Urinary bladder (tissue), 4 donors: Measurements from ENCODE around the gene NNT. TPM values are rescaled to one million over a fixed set of nuclear protein-coding genes. Genes with fewer than 3 reads are reported as not detected.
"Not testable (repeated sequence)": the region's sequence is repeated elsewhere in the genome, so short reads cannot be mapped to it uniquely, and the experiment has no call there.

Experiments
- DNase-seq: peaks from one replicate; pipeline ENCODE4 v3.0.0-alpha.2; 2015; ENCODE audit errors: extremely low spot score
- H3K27ac ChIP-seq: one replicate; pipeline ENCODE4 v1.5.1; 2013; ENCODE audit warnings: low read depth, mild to moderate bottlenecking, moderate library complexity
- H3K36me3 ChIP-seq: one replicate; pipeline ENCODE4 v1.6.1; 2013; ENCODE audit warnings: mild to moderate bottlenecking, moderate library complexity; ENCODE audit not compliant: insufficient read depth
- H3K4me1 ChIP-seq: one replicate; pipeline ENCODE4 v1.6.1; 2013; ENCODE audit warnings: mild to moderate bottlenecking, moderate library complexity; ENCODE audit not compliant: insufficient read depth
- H3K4me3 ChIP-seq: one replicate; pipeline ENCODE4 v1.5.1; 2013; ENCODE audit warnings: low read depth, low read length
- WGBS: extraction: QIAGEN DNeasy Blood & Tissue Kit; methylation state at CpG from one replicate; pipeline ENCODE4 v1.1.7; 2013; 5-methylcytosine and 5-hydroxymethylcytosine counted together
- polyA plus RNA-seq: library from polyadenylated mRNA; stranded (reverse); fragments of 200-250 nt; gene quantifications from one replicate; pipeline ENCODE4 v1.2.3, GENCODE V29; 2013
- total RNA-seq: library from RNA; depleted of rRNA; stranded (reverse); fragments of >200 nt; gene quantifications from one replicate; pipeline ENCODE4 v1.2.3, GENCODE V29; 2014
- donor health status: healthy with polysubstance abuse.
- donor health status: healthy.

Gene NNT
- total and polyA plus RNA-seq, 2 donors = 34.6 to 118 TPM

DNA sequence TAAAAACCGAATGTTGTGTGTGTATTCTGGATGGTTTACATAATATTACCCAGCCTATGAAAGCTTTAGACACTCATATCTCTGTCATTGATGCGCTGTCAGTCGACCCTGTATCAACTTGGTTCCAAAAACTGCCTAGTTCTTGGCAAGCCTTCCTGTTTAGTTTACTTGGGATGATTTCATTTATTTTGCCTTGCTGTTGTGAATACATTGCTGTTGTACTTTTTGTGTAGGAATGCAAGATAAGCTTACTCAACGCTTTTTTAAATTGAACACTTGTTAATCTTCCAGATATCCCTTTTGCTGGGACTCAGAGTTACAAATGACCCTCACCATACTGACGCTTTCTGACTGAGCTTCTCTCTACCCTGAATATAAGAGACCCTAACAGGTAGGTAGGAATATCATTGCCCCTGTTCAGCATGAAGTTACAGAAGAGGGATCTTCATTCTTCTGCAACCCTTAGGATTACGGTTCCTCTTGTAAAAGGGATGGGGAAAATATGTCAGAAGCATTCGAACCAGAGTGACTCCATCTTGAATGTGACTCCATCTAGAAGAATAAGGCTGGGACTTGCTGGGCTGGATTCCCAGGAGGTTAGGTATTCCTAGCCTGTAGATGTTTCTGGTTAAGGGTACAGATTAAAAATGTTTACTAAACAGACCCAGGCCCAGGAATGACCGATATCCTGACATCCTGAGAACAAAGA lies 32.4 kb upstream of the NNT start:
- no peak overlapping the region for H3K27ac ChIP-seq
- no peak overlapping the region for H3K4me3 ChIP-seq
- no peak for DNase-seq
- no peaks in the 10 kb centered on the region for H3K36me3 ChIP-seq
- 74% methylated on average over 8 of the region's 8 CpGs for WGBS
- no peaks in the 10 kb centered on the region for H3K4me1 ChIP-seq

DNA sequence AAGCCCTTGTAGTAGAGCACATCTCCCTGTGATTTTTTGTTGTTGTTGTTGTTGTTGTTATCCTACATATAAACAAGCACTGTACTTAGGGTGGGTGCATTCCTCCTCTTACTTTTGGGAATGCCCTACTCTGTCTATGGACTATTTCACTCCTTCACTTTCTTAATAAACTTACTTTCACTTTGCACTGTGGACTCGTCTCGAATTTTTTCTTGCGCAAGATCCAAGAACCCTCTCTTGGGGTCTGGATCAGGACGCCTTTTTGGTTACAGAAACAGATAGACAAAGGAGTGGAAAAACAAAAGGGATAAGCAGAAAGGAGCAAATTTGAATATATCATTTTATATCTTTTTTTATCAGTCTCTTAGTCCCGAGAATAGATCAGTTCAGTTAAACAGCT lies 31.7 kb upstream of the NNT start:
- Histone ChIP-seq H3K4me1 (no peaks in the 10 kb centered on the region), H3K27ac (no peak overlapping the region), H3K36me3 (no peaks in the 10 kb centered on the region), H3K4me3 (no peak overlapping the region)
- DNase-seq = no peak
- WGBS = 45% methylated on average over 5 of the region's 5 CpGs

DNA sequence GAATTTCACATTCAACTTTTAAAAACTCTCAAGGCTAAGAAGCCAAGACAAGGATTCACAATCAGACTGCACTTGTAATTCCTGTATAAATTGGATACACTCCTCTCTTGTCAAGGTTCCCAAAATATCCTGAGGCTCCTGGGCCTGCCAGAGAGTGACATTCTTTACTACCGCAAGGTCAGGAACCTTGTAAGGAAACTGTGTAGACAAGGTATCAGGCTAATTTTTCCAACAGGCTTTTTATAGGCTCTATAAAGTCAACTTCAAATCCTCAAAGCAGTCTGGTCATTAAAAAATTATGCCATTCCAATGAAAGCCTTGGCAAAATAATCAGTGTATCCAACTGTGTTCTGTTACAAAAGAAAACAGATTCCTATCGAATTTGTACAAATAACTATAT lies 30.6 kb upstream of the NNT start:
- DNase-seq = no peak
- H3K4me3 ChIP-seq = no peak overlapping the region
- H3K36me3 ChIP-seq = no peaks in the 10 kb centered on the region
- 30% methylated on average over 2 of the region's 2 CpGs for WGBS
- no peak overlapping the region for H3K27ac ChIP-seq
- no peaks in the 10 kb centered on the region for H3K4me1 ChIP-seq

DNA sequence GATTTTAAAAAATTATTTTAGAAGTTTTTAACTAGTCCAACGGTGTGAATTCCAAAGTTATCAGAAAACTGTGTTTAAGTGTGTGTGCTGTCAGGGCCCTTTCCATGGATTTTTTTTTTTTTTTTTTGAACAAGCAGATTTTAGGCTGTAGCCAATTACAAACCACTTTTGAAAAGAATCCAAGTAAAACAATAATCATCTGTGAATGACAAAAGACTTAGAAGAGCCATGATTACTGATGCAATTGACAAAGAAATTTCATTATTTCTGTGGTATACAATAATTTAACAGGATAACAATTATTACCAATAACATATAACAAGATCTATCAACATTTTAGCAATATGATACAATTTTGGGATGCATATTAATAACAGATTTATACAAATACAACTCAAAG lies 29.9 kb upstream of the NNT start:
- Histone ChIP-seq H3K4me1 (no peaks in the 10 kb centered on the region), H3K27ac (no peak overlapping the region), H3K36me3 (no peaks in the 10 kb centered on the region), H3K4me3 (no peak overlapping the region)
- DNase-seq = no peak
- WGBS = 46% methylated on average over 1 of the region's 1 CpG

DNA sequence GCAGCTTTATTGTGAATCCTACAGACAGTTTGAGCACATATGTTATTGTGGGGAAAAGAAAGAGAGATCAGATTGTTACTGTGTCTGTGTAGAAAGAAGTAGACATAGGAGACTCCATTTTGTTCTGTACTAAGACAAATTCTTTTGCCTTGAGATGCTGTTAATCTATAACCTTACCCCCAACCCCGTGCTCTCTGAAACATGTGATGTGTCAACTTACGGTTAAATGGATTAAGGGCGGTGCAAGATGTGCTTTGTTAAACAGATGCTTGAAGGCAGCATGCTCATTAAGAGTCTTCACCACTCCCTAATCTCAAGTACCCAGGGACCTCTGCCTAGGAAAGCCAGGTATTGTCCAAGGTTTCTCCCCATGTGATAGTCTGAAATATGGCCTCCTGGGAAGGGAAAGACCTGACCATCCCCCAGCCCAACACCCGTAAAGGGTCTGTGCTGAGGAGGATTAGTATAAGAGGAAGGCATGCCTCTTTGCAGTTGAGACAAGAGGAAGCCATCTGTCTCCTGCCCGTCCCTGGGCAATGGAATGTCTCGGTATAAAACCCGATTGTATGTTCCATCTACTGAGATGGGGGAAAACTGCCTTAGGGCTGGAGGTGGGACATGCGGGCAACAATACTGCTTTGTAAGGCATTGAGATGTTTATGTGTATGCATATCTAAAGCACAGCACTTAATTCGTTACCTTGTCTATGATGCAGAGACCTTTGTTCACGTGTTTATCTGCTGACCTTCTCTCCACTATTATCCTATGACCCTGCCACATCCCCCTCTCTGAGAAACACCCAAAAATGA lies 22.4 kb upstream of the NNT start:
- WGBS = 87% methylated on average over 10 of the region's 10 CpGs

DNA sequence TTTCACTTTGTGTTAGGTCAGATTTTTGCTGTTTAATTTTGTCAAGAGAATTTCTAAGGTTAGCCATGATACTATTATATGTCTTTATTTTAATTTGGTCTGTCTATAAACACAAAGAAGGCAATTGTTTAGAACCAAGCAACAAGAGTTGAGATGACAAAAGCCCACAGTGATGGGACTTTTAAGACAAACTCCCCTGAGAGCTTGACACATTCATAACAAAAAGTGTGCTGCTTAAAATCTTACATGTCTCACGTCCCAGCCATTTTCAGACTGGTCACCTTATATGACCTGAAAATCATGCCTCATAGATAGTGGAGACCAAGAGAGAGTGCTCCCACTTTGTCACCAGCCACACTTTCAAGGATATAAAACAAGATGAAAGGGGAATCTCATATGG lies 21.6 kb upstream of the NNT start:
- Histone ChIP-seq H3K27ac (no peak overlapping the region), H3K4me3 (no peak overlapping the region), H3K4me1 (no peaks in the 10 kb centered on the region), H3K36me3 (no peaks in the 10 kb centered on the region)
- 48% methylated on average over 1 of the region's 1 CpG for WGBS
- no peak for DNase-seq

More for the DNA sequence above, 22.4 kb upstream of the NNT start:
- H3K4me3 ChIP-seq, H3K36me3 ChIP-seq, H3K4me1 ChIP-seq, DNase-seq, H3K27ac ChIP-seq: not testable (repeated sequence)

DNA sequence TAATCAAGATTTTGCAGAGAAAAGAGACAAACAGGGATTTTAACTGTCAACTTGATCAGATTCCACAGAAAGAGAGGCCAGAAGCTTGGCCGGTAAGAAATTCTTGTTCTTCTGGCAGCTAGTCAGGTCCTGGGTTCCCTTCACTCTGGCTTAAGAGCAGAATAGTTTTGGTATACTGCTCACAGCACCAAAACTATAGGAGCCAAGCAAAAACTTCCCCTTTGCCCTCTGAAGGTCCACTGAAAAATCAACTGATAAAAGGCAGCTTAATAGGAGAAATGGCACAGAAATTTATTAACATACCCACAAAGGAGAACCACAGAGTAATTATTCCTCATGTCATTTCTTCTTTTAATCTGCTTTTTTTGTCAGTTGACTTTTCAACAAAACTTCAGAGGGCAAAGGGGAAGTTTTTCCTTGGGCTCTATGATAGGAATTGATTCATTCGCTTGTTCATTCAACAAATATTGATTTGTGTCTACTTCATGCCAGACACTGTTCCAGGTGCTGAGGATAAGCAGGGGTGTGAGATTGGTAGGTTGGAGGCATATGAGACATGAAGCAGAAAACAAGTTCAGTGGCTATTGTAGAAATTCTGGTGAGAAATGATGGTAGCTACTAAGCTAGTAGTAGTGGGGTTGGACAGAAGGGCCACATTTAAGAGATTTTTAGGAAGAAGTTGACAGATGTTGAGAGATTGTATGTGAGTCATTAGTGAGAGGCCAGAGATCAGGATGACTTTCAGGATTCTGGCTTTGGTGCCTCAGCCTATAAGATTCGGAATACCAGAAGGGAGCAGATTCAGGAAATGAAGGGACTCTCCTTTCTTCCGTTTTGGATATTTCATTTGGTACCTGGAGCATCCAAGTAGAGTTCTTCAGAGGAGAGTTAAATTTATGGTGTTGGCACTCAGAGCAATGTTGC lies 20.6 kb upstream of the NNT start:
- H3K27ac ChIP-seq = no peak overlapping the region
- no peaks in the 10 kb centered on the region for H3K36me3 ChIP-seq
- H3K4me1 ChIP-seq = no peaks in the 10 kb centered on the region
- 74% methylated on average over 4 of the region's 4 CpGs for WGBS
- no peak for DNase-seq
- H3K4me3 ChIP-seq = no peak overlapping the region

DNA sequence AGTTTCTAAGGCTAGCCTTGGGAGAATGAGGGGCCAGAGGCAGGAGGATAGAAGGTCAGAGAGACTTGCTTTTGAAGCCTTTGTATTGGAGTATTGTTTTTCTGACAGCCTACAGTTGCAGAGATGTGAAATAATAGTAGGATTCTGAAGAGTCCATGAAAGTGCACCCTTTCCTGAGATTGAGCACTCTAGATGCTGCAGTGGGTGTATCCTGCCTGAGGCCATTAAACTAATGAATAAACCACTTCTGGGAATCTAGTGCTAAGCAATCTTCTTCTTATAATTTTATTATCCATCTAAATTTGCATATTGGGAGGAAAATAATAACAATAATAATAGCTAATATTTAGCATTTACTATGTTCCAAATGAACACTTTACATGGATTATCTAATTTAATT lies 19.3 kb upstream of the NNT start:
- DNase-seq = no peak
- H3K27ac ChIP-seq = no peak overlapping the region
- no peaks in the 10 kb centered on the region for H3K4me1 ChIP-seq
- H3K4me3 ChIP-seq = no peak overlapping the region
- no peaks in the 10 kb centered on the region for H3K36me3 ChIP-seq

DNA sequence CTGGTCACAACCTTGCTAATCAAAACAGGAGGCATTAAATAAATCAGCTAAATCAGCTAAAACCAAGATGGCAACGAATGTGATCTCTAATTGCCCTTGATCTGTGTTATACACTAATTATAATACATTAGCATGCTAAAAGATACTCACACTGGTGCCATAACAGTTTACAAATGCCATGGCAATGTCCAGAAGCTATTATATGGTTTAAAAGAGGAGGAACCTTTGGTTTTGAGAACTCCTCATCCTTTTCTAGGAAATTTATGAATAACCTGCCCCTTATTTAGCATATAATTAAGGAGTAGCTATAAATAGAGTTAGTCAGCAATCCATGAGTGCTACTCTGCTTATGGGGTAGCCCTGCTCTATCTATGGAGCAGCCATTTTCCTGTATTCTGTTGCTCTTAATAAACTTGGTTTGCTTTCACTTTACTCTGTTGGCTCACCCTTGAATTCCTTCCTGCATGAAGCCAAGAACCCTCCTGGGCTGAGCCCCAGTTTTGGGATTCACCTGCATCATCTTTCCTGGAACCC lies 18.7 kb upstream of the NNT start:
- Histone ChIP-seq H3K4me1 (no peaks in the 10 kb centered on the region), H3K36me3 (no peaks in the 10 kb centered on the region), H3K27ac (no peak overlapping the region), H3K4me3 (no peak overlapping the region)
- WGBS = 94% methylated on average over 1 of the region's 1 CpG
- no peak for DNase-seq

DNA sequence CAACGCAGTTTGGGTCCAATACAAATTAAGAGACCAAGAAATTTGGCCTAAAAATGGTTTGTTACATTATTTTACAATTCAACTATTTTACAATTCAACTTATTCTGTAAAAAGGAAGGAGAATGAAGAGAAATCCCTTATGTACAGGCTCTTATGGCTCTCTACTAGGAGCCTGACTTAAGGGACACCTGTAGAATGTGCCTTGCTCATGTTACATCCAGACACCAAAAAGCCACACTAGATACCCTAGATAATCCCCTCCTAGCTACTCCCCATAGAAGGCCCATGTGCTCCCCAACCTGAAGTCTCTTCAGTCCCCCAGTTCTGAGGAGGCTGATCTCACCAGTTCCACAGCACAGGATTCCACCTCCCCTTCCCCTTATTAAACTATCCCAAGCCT lies 14.1 kb upstream of the NNT start:
- 47% methylated on average over 1 of the region's 1 CpG for WGBS
- no peak for DNase-seq
- H3K27ac ChIP-seq = no peak overlapping the region
- no peaks in the 10 kb centered on the region for H3K36me3 ChIP-seq
- no peaks in the 10 kb centered on the region for H3K4me1 ChIP-seq
- H3K4me3 ChIP-seq = no peak overlapping the region

DNA sequence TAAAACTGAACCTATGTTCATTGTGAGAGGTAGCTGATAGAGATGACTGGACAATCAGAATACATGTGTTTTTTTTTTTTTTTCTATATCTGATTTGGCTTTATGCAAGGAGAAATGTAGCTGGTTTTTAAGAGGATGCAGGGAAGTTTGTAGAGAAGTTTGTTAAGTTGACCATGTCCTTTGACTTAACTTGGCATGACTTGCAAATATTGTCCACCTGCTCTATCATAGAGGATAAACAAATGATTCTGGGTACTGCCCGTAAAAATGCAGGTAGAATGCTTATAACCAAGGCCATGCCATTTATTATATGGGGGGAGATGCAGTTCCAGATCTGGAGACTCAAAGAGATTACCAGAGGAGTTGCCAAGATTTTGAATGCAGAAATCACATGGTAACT lies 13.7 kb upstream of the NNT start:
- DNase-seq = no peak
- no peak overlapping the region for H3K4me3 ChIP-seq
- 96% methylated on average over 1 of the region's 1 CpG for WGBS
- H3K4me1 ChIP-seq = no peaks in the 10 kb centered on the region
- H3K27ac ChIP-seq = no peak overlapping the region
- no peaks in the 10 kb centered on the region for H3K36me3 ChIP-seq

DNA sequence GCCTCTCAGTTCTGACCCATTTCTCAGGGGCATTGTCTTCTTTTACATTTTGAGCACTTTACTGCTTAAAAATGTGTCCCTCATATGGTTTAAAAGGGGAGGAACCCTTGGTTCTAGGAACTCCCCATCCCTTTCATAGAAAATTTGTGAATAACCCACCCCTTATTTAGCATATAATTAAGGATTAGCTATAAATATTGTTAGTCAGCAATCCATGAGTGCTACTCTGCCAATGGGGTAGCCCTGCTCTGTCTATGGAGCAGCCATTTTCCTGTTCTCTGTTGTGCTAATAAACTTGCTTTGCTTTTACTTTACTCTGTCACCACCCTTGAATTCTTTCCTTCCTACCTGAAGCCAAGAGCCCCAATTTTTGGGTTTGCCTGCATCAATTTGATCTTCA lies 12.3 kb upstream of the NNT start:
- Histone ChIP-seq H3K4me3 (no peak overlapping the region), H3K27ac (no peak overlapping the region), H3K4me1 (no peaks in the 10 kb centered on the region), H3K36me3 (no peaks in the 10 kb centered on the region)
- no peak for DNase-seq

DNA sequence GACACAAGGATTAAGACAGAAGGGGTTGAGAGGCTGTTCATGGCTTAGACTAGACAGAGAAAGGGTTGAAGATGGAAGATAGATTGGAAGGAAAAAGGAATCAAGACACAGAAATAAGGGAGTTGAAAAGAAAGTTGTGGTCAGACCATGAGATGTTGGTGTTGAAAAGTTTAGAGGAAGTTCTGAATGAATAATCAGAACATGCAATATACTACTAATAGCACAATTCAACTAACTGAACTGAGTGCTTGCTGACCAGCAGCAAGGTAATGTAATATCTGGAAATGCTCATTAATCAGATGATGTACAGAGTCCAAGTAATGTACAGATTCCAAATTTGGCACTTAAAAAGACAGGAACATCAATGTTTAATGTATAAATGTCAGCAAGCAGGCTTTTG lies 10.6 kb upstream of the NNT start:
- no peaks in the 10 kb centered on the region for H3K36me3 ChIP-seq
- no peak for DNase-seq
- no peaks in the 10 kb centered on the region for H3K4me1 ChIP-seq
- H3K27ac ChIP-seq = no peak overlapping the region
- no peak overlapping the region for H3K4me3 ChIP-seq
